Choroid plexus epithelial cell (primary cell): ENCODE results near the gene CHMP6.

Experiments
- DNase-seq: peaks from one replicate; pipeline ENCODE4 v3.0.0-alpha.2; 2010; ENCODE audit warnings: low read depth
- H3K4me3 ChIP-seq: 2 replicates; pipeline ENCODE4 v1.5.1; 2011; ENCODE audit warnings: low read depth, mild to moderate bottlenecking, control low read depth, low read length, moderate library complexity
- CTCF ChIP-seq: conservative IDR thresholded peaks from 2 replicates; pipeline ENCODE4 v1.5.1; 2011; ENCODE audit warnings: low read depth, mild to moderate bottlenecking, control low read depth, inconsistent platforms, low read length, moderate library complexity

CHMP6 gene

GRCh38 chr17:81019563-81020442, 28.2 kb downstream of the CHMP6 start:
- DNase-seq = no peak
- TF ChIP-seq CTCF = no peak
- no peak overlapping the region for H3K4me3 ChIP-seq

- no peak for TF ChIP-seq CTCF
- DNase-seq = no peak
- no peak overlapping the region for H3K4me3 ChIP-seq
Measured at GRCh38 chr17:81020443-81020766, 28.8 kb downstream of the CHMP6 start.

- no peak for TF ChIP-seq CTCF
- DNase-seq = peak; percentile 34
- H3K4me3 ChIP-seq = no peak overlapping the region
Measured at GRCh38 chr17:81020767-81021497, 29.3 kb downstream of the CHMP6 start.

GRCh38 chr17:81021531-81022343, 30.1 kb downstream of the CHMP6 start:
- DNase-seq = no peak
- no peak for TF ChIP-seq CTCF

GRCh38 chr17:81022344-81022676, 30.7 kb downstream of the CHMP6 start:
- no peak overlapping the region for H3K4me3 ChIP-seq
- no peak for DNase-seq
- TF ChIP-seq CTCF = no peak

More at GRCh38 chr17:81021531-81022343, 30.1 kb downstream of the CHMP6 start:
- H3K4me3 ChIP-seq = no peak overlapping the region

- no peak overlapping the region for H3K4me3 ChIP-seq
- no peak for TF ChIP-seq CTCF
- no peak for DNase-seq
Measured at GRCh38 chr17:81025065-81025740, 33.6 kb downstream of the CHMP6 start.
